H1 (cell line): ENCODE results near the gene NDEL1. TPM values are rescaled to one million over a fixed set of nuclear protein-coding genes. Genes with fewer than 3 reads are reported as not detected.

ENCODE experiments used
- CTCF ChIA-PET: fragments of 300-600 bp; sonication (Branson Sonifier 250); formaldehyde crosslinking; loops from one replicate; lab custom pipeline; 2021; ENCODE audit not compliant: partially characterized antibody; lab: Charles Lee
- POLR2A ChIA-PET: fragments of 300-600 bp; sonication (Branson Sonifier 250); formaldehyde crosslinking; loops from one replicate; lab custom pipeline; 2021; ENCODE audit warnings: inconsistent platforms; ENCODE audit not compliant: partially characterized antibody; lab: Charles Lee
- DNase-seq, 2 experiments: peaks; one replicate each; pipeline versions ENCODE4 v3.0.0 to v3.0.0-alpha.2; 2010 to 2022; ENCODE audit warnings: low spot score in 2 of 2, low read depth in 1 of 2, mixed read lengths in 1 of 2
- FAIRE-seq: peaks from 2 replicates; lab custom pipeline; 2011; peaks lifted over from hg19 to GRCh38; lab: Jason Lieb, UNC
- H2AFZ ChIP-seq: 2 replicates; pipeline ENCODE4 v1.8.1; 2012; ENCODE audit warnings: low read length, inconsistent platforms
- H2AK5ac ChIP-seq: 2 replicates; pipeline ENCODE4 v1.6.1; 2013; ENCODE audit warnings: low read depth, low read length
- H2BK120ac ChIP-seq: replicated peaks from 2 replicates; pipeline ENCODE3; 2013; ENCODE audit warnings: low read depth, low read length, inconsistent platforms
- H2BK12ac ChIP-seq: 2 replicates; pipeline ENCODE4 v1.6.1; 2013; ENCODE audit warnings: low read depth, low read length
- H2BK15ac ChIP-seq: 2 replicates; pipeline ENCODE4 v1.6.1; 2013; ENCODE audit warnings: low read length
- H2BK20ac ChIP-seq: 2 replicates; pipeline ENCODE4 v1.6.1; 2013; ENCODE audit warnings: low read length
- H2BK5ac ChIP-seq: 2 replicates; pipeline ENCODE4 v1.6.1; 2013; ENCODE audit warnings: low read depth, low read length
- H3K14ac ChIP-seq: 2 replicates; pipeline ENCODE4 v1.6.1; 2013; ENCODE audit warnings: inconsistent platforms; ENCODE audit not compliant: insufficient read length
- H3K18ac ChIP-seq: 2 replicates; pipeline ENCODE4 v1.6.1; 2013; ENCODE audit warnings: low read length; ENCODE audit errors: extremely low read depth
- H3K23ac ChIP-seq: 2 replicates; pipeline ENCODE4 v1.6.1; 2013; ENCODE audit warnings: inconsistent platforms; ENCODE audit not compliant: insufficient read length
- H3K23me2 ChIP-seq: 2 replicates; pipeline ENCODE4 v1.6.1; 2013; ENCODE audit warnings: low read depth, low read length
- H3K27ac ChIP-seq: 2 replicates; pipeline ENCODE4 v1.6.1; 2011; ENCODE audit warnings: low read depth, low read length, inconsistent platforms
- H3K27me3 ChIP-seq, 4 experiments: replicated peaks in 1 of 4; 1 replicate in 1 of 4; 2 replicates in 3 of 4; pipeline versions ENCODE4 v1.6.1 to v1.8.1; 2011 to 2013; ENCODE audit warnings: low read length in 3 of 4, mild to moderate bottlenecking in 3 of 4, inconsistent platforms in 2 of 4, mixed read lengths in 2 of 4, moderate library complexity in 1 of 4; ENCODE audit not compliant: control insufficient read depth in 3 of 4, insufficient read depth in 3 of 4; ENCODE audit errors: extremely low read depth in 1 of 4
- H3K36me3 ChIP-seq, 4 experiments: 2 replicates each; pipeline versions ENCODE4 v1.6.1 to v1.8.1; 2011 to 2013; ENCODE audit warnings: mild to moderate bottlenecking in 4 of 4, low read length in 3 of 4, moderate library complexity in 2 of 4, control low read depth in 1 of 4, inconsistent platforms in 1 of 4; ENCODE audit not compliant: insufficient read depth in 4 of 4, control insufficient read depth in 2 of 4
- H3K4ac ChIP-seq: replicated peaks from 2 replicates; pipeline ENCODE3; 2013; ENCODE audit warnings: low read length, low read depth, mixed read lengths, inconsistent platforms; ENCODE audit not compliant: insufficient read length
- H3K4me1 ChIP-seq, 4 experiments: replicated peaks in 1 of 4; 1 replicate in 1 of 4; 2 replicates in 3 of 4; pipeline versions ENCODE4 v1.6.1 to v1.8.1; 2011 to 2013; ENCODE audit warnings: low read length in 3 of 4, inconsistent platforms in 2 of 4, mixed read lengths in 1 of 4; ENCODE audit not compliant: insufficient read depth in 4 of 4, control insufficient read depth in 3 of 4
- H3K4me2 ChIP-seq, 2 experiments: 2 replicates each; pipeline versions ENCODE4 v1.6.1 to v1.8.1; 2011 to 2013; ENCODE audit warnings: low read depth in 2 of 2, low read length in 2 of 2, control low read depth in 1 of 2, inconsistent platforms in 1 of 2, mild to moderate bottlenecking in 1 of 2; ENCODE audit not compliant: insufficient read depth in 1 of 2
- H3K4me3 ChIP-seq, 4 experiments: fragments of 200-600, 300-600 bp in 1 of 4; sonication (generic), shearing (Covaris generic), sonication (Bioruptor Twin) in 1 of 4; 2 replicates each; pipeline versions ENCODE4 v1.5.1 to v1.8.1; 2011 to 2016; ENCODE audit warnings: low read length in 4 of 4, low read depth in 3 of 4, control low read depth in 2 of 4, inconsistent platforms in 2 of 4, mild to moderate bottlenecking in 2 of 4, mixed read lengths in 1 of 4, moderate library complexity in 1 of 4; ENCODE audit not compliant: insufficient read depth in 2 of 4; ENCODE audit errors: extremely low read depth in 1 of 4
- H3K56ac ChIP-seq: replicated peaks from 2 replicates; pipeline ENCODE3; 2013; ENCODE audit warnings: low read depth, mild to moderate bottlenecking, mixed read lengths, low read length, inconsistent platforms; ENCODE audit not compliant: insufficient read length
- H3K79me1 ChIP-seq: 2 replicates; pipeline ENCODE4 v1.6.1; 2013; ENCODE audit warnings: low read depth, low read length, control low read depth
- H3K79me2 ChIP-seq, 2 experiments: 2 replicates each; pipeline versions ENCODE4 v1.6.1 to v1.8.1; 2012 to 2013; ENCODE audit warnings: low read length in 2 of 2, mild to moderate bottlenecking in 2 of 2, inconsistent platforms in 1 of 2; ENCODE audit not compliant: insufficient read depth in 2 of 2, control insufficient read depth in 1 of 2
- H3K9ac ChIP-seq, 4 experiments: replicated peaks in 1 of 4; 1 replicate in 1 of 4; 2 replicates in 3 of 4; pipeline versions ENCODE4 v1.6.1 to v1.8.1; 2011 to 2013; ENCODE audit warnings: low read depth in 3 of 4, low read length in 3 of 4, control low read depth in 2 of 4, mild to moderate bottlenecking in 2 of 4, moderate library complexity in 2 of 4, inconsistent platforms in 1 of 4; ENCODE audit errors: extremely low read depth in 1 of 4
- H3K9me3 ChIP-seq, 2 experiments: 2 replicates each; pipeline versions ENCODE4 v1.6.1 to v1.8.1; 2012 to 2013; ENCODE audit warnings: mild to moderate bottlenecking in 2 of 2, moderate library complexity in 2 of 2, control low read depth in 1 of 2, inconsistent platforms in 1 of 2, low read depth in 1 of 2, low read length in 1 of 2, mixed read lengths in 1 of 2; ENCODE audit not compliant: insufficient read depth in 2 of 2
- H4K20me1 ChIP-seq, 2 experiments: replicated peaks in 1 of 2; 2 replicates each; pipeline versions ENCODE3 to v1.8.1; 2011 to 2013; ENCODE audit warnings: inconsistent platforms in 2 of 2, low read length in 2 of 2, mild to moderate bottlenecking in 1 of 2; ENCODE audit not compliant: insufficient read depth in 2 of 2, control insufficient read depth in 1 of 2
- H4K5ac ChIP-seq: 2 replicates; pipeline ENCODE4 v1.6.1; 2013; ENCODE audit warnings: low read length, low read depth, mixed read lengths, inconsistent platforms; ENCODE audit not compliant: insufficient read length
- H4K8ac ChIP-seq: 2 replicates; pipeline ENCODE4 v1.8.0; 2013; ENCODE audit warnings: mild to moderate bottlenecking, moderate library complexity, low read length, inconsistent platforms; ENCODE audit not compliant: insufficient read depth; ENCODE audit errors: extremely low read depth
- H4K91ac ChIP-seq: replicated peaks from 2 replicates; pipeline ENCODE3; 2013; ENCODE audit warnings: low read length, mixed read lengths, inconsistent platforms; ENCODE audit not compliant: insufficient read length
- ATF3 ChIP-seq: IDR thresholded peaks from 2 replicates; pipeline ENCODE4 v1.6.1; 2011; ENCODE audit warnings: low read depth, mild to moderate bottlenecking, low read length; ENCODE audit not compliant: insufficient read depth
- BCL11A ChIP-seq, 2 experiments: IDR thresholded peaks; one replicate each; pipeline ENCODE4 v1.6.1; 2011; ENCODE audit warnings: low read depth in 2 of 2, low read length in 2 of 2, mild to moderate bottlenecking in 2 of 2
- BRCA1 ChIP-seq: IDR thresholded peaks from 2 replicates; pipeline ENCODE4 v1.6.1; 2012; ENCODE audit warnings: low read depth, low read length, improper control_type of control experiment
- CEBPB ChIP-seq: IDR thresholded peaks from 2 replicates; pipeline ENCODE4 v1.6.1; 2012; ENCODE audit warnings: low read depth, low read length
- CHD2 ChIP-seq: IDR thresholded peaks from 2 replicates; pipeline ENCODE4 v1.6.1; 2012; ENCODE audit warnings: low read length, improper control_type of control experiment
- E2F6 ChIP-seq: IDR thresholded peaks from 2 replicates; pipeline ENCODE4 v1.6.1; 2012; ENCODE audit warnings: inconsistent platforms
- EZH2 ChIP-seq: fragments of 200-600 bp; sonication (generic); IDR thresholded peaks from 2 replicates; pipeline ENCODE4 v1.7.1; 2012; ENCODE audit warnings: low read depth, mild to moderate bottlenecking, moderate library complexity, low read length, inconsistent platforms; ENCODE audit not compliant: severe bottlenecking
- POU5F1 ChIP-seq: IDR thresholded peaks from 2 replicates; pipeline ENCODE4 v1.6.1; 2011; ENCODE audit warnings: low read depth, mild to moderate bottlenecking, low read length, moderate library complexity
- RAD21 ChIP-seq, 2 experiments: IDR thresholded peaks in 1 of 2; conservative IDR thresholded peaks in 1 of 2; 2 replicates each; pipeline ENCODE4 v1.6.1; 2011; ENCODE audit warnings: low read depth in 2 of 2, low read length in 2 of 2, improper control_type of control experiment in 1 of 2, inconsistent platforms in 1 of 2, mild to moderate bottlenecking in 1 of 2, moderate library complexity in 1 of 2
- SIRT6 ChIP-seq: IDR thresholded peaks from one replicate; pipeline ENCODE4 v1.7.1; 2012; ENCODE audit warnings: low read length, inconsistent platforms
- SP1 ChIP-seq: IDR thresholded peaks from 2 replicates; pipeline ENCODE4 v1.6.1; 2011; ENCODE audit warnings: low read depth, low read length
- USF2 ChIP-seq: IDR thresholded peaks from 2 replicates; pipeline ENCODE4 v1.6.1; 2011; ENCODE audit warnings: low read length, improper control_type of control experiment
- WGBS, 2 experiments: shearing (Covaris generic) in 1 of 2; methylation state at CpG; one replicate each; pipeline versions ENCODE4 v1.1.6 to v1.1.7; 2013 to 2015; ENCODE audit warnings: low lambda C conversion rate in 2 of 2, mixed read lengths in 2 of 2, inconsistent platforms in 1 of 2, low coverage in 1 of 2, missing lambda C conversion rate in 1 of 2; ENCODE audit not compliant: insufficient replicate concordance in 2 of 2, insufficient coverage in 1 of 2, insufficient read length in 1 of 2; ENCODE audit errors: extremely low coverage in 1 of 2, missing lambda C conversion rate in 1 of 2; 5-methylcytosine and 5-hydroxymethylcytosine counted together
- polyA plus RNA-seq, 7 experiments: library from polyadenylated mRNA; depleted of rRNA in 3 of 7; stranded (reverse) in 5 of 7; unstranded in 2 of 7; fragments of >200 nt in 5 of 7; fragments of 200-250 nt in 2 of 7; gene quantifications; 1 replicate in 5 of 7; 2 replicates in 1 of 7; 4 replicates in 1 of 7; pipeline versions ENCODE4 v1.2.1 to v1.2.3, GENCODE V29; 2011 to 2013; ENCODE audit warnings: missing spikeins in 2 of 7, mixed read lengths in 2 of 7
- total RNA-seq: library from RNA; stranded (reverse); fragmentation: NEBNext Ultra II Directional; extraction: Animal tissue kit (Norgen Biotek cat#: 25700); gene quantifications from 2 replicates; pipeline ENCODE4 v1.2.1, GENCODE V29; 2021

The NDEL1 gene
- total and polyA plus RNA-seq, 2 of the 8 experiments (the other 6 are each of a cell fraction or from before 2014, with no cell fraction given): 31.1 to 32.9 TPM

- Histone ChIP-seq H3K9ac (no peak overlapping the region), H3K4ac (no peak overlapping the region), H2BK12ac (no peak overlapping the region), H3K79me1 (no peaks in the 10 kb centered on the region), H3K14ac (no peak overlapping the region), H4K5ac (no peak overlapping the region), H4K8ac (no peak overlapping the region), H3K23me2 (no peaks in the 10 kb centered on the region), H2BK120ac (no peak overlapping the region), H2BK20ac (no peak overlapping the region), H3K4me3 (no peak overlapping the region), H3K4me1 (no peaks in the 10 kb centered on the region), H3K36me3 (peaks cover 10 to 44% (median 12%) of the 10 kb centered on the region in 4 experiments), H3K27ac (no peak overlapping the region), H3K56ac (no peak overlapping the region), H2AK5ac (no peak overlapping the region), H2BK15ac (no peak overlapping the region), H2BK5ac (no peak overlapping the region), H3K27me3 (no peaks in the 10 kb centered on the region), H3K23ac (no peak overlapping the region), H4K20me1 (peaks cover 0 to 2% of the 10 kb centered on the region in 2 experiments), H2AFZ (no peak overlapping the region), H3K4me2 (no peak overlapping the region), H3K18ac (no peak overlapping the region), H3K79me2 (no peaks in the 10 kb centered on the region), H4K91ac (no peak overlapping the region), H3K9me3 (no peaks in the 10 kb centered on the region)
- DNase-seq (no peak), FAIRE-seq (no peak)
- ChIA-PET POLR2A (no interaction called here), CTCF (no interaction called here)
- 83% methylated on average over 2 of the region's 2 CpGs; no CpG with 5 or more reads in 1 of the 2 experiments for WGBS, 2 experiments
- TF ChIP-seq SIRT6 (no peak), E2F6 (no peak), BCL11A (IDR thresholded peaks at IDR 0.05; ENCODE audit: low read depth in 2 of 2, low read length in 2 of 2) (no peak), RAD21 (IDR thresholded peaks at IDR 0.05 in 1 of 2, conservative IDR thresholded peaks at IDR 0.05 in 1 of 2; ENCODE audit: low read depth in 2 of 2, low read length in 2 of 2) (no peak), CEBPB (no peak), EZH2 (no peak), CHD2 (no peak), POU5F1 (no peak), ATF3 (no peak), SP1 (no peak), BRCA1 (no peak), USF2 (no peak)
Measured at GRCh38 chr17:8455665-8456209, 20.1 kb downstream of the NDEL1 start.
